Pancreas (tissue), 10 donors: Measurements from ENCODE around the gene CFAP57. TPM values are rescaled to one million over a fixed set of nuclear protein-coding genes. Genes with fewer than 3 reads are reported as not detected.

Experiments used
- ATAC-seq, 4 donors: fragments of 200-7000 bp; cut with Tn5 transposase; one replicate each; pipeline versions ENCODE4 v1.8.0 to v1.9.1; 2020; ENCODE audit warnings: mild to moderate bottlenecking in 4 of 4, moderate library complexity in 4 of 4
- DNase-seq, 6 donors: peaks; one replicate each; pipeline ENCODE4 v3.0.0-alpha.2; 2020
- FAIRE-seq: peaks from 2 replicates; lab custom pipeline; 2012; peaks lifted over from hg19 to GRCh38; lab: Jason Lieb, UNC
- H3K27ac ChIP-seq, 4 donors: fragments of 200-600 bp; sonication (generic); 1 replicate in 3 of 4; 2 replicates in 1 of 4; pipeline versions ENCODE4 v1.5.0 to v1.8.0; 2020
- H3K27me3 ChIP-seq, 4 donors: fragments of 200-600 bp; one replicate each; pipeline ENCODE4 v1.8.0; 2021
- H3K36me3 ChIP-seq, 3 donors: fragments of 200-600 bp; sonication (generic) in 1 of 3; one replicate each; pipeline versions ENCODE4 v1.5.0 to v1.8.0; 2020 to 2021
- H3K4me1 ChIP-seq, 3 donors: fragments of 200-600 bp; one replicate each; pipeline ENCODE4 v1.8.0; 2021
- H3K4me3 ChIP-seq, 4 donors: fragments of 200-600 bp; sonication (generic) in 2 of 4; one replicate each; pipeline versions ENCODE4 v1.5.0 to v1.8.0; 2020 to 2021
- H3K9me3 ChIP-seq, 4 donors: fragments of 200-600 bp; one replicate each; pipeline ENCODE4 v1.8.0; 2021
- CTCF ChIP-seq, 4 donors: fragments of 200-600 bp; sonication (generic) in 3 of 4; IDR thresholded peaks; one replicate each; pipeline versions ENCODE4 v1.5.0 to v1.8.0; 2021; ENCODE audit warnings: antibody characterized with exemption in 4 of 4
- WGBS, 2 donors: extraction: QIAGEN DNeasy Blood & Tissue Kit; methylation state at CpG; one replicate each; pipeline ENCODE4 v1.1.7; 2013; 5-methylcytosine and 5-hydroxymethylcytosine counted together
- intact Hi-C, 3 donors: fragments of 100-400 bp; cut with DNase I; formaldehyde crosslinking; loops; one replicate each; pipeline versions ENCODE4 v1.11.1 to v1.14.2; 2022
- polyA plus RNA-seq, 2 donors: library from polyadenylated mRNA; stranded (reverse); fragments of 200-250 nt; gene quantifications; one replicate each; pipeline ENCODE4 v1.2.3, GENCODE V29; 2013
- total RNA-seq, 6 donors: library from RNA; stranded (reverse); fragmentation: NEBNext Ultra II Directional in 4 of 6; extraction: Animal tissue kit (Norgen Biotek cat#: 25700) in 4 of 6; gene quantifications; one replicate each; pipeline versions ENCODE4 v1.2.1 to v1.2.4, GENCODE V29; 2021 to 2023
- donor health status: healthy with polysubstance abuse.
- donor health status: DM: no; HTN: no; CAD: no; lungs with moderate emphysema.
- donor health status: DM: no; HTN: no; CAD: no.
- donor health status: control.
- donor health status: control.
- donor health status: Bipolar disorder and iron deficiency.
- donor health status: DM: yes; HTN: yes; CAD: no.
- donor health status: DM: no; HTN: no; CAD: no.
- donor health status: DM: no; HTN: no; CAD: no.
- donor health status: DM: yes; HTN: yes; CAD: no.

Gene CFAP57
- under 1 TPM; 0.14 to 0.47 (median 0.21) TPM for total RNA-seq
- under 1 TPM; 0.14 to 0.61 TPM for polyA plus RNA-seq

GRCh38 chr1:43171876-43172526 lies at the start of gene CFAP57, which contains the start of gene EBNA1BP2:
Gene CFAP57 (plus strand): TSS chr1:43172330. CDS start chr1:43172754, 424 bp downstream.
Gene EBNA1BP2 (minus strand): TSS chr1:43172290. CDS start chr1:43172118, 172 bp downstream.
- H3K9me3 ChIP-seq: no peaks in the 10 kb centered on the region
- H3K27me3 ChIP-seq: no peaks in the 10 kb centered on the region
- FAIRE-seq (no peak), ATAC-seq (peak; percentile 93 to 98 (median 96)), DNase-seq (peak; percentile 81 to 94 (median 90))
- peak within 1 kb of the TSS in 1 of 4 donors; percentile 19 for H3K27ac ChIP-seq
- H3K4me3 ChIP-seq: peak within 1 kb of the TSS; percentile 50 to 96 (median 90)
- peaks cover 0 to 18% (median 9%) of the 10 kb centered on the region in 3 donors for H3K36me3 ChIP-seq
- intact Hi-C loops: no loop called here
- TF ChIP-seq CTCF (IDR thresholded peaks at IDR 0.05): no peak
- H3K4me1 ChIP-seq: peaks cover 0 to 8% (median 0%) of the 10 kb centered on the region in 3 donors
- WGBS, 2 donors: 0 to 1% methylated on average over 45 of the region's 45 CpGs

DNA sequence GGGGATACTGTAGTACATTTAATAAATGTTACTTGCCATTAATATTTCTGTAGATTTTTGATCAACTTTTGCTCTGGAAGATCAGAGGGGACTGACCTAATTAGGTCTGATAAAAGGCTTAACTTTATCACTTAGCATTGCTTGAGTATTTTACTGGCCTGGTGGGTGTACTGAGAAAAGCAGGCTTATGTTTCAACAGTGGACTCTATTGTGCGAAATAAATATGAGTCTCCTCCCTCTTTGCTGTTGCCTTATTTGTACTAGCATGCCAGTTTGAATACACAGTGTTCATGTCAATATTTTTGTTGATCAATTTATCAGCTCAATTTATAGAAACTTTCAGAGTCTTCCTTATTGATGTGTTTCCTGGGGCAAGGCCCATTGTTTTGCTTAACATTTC lies 49.1 kb upstream of the CFAP57 start:
- Histone ChIP-seq H3K4me1 (no peaks in the 10 kb centered on the region), H3K27ac (no peak overlapping the region), H3K27me3 (peaks cover 0 to 4% (median 0%) of the 10 kb centered on the region in 4 donors), H3K9me3 (no peaks in the 10 kb centered on the region), H3K36me3 (no peaks in the 10 kb centered on the region), H3K4me3 (no peak overlapping the region)
- intact Hi-C loops: no loop called here
- FAIRE-seq: no peak
- WGBS, 2 donors: 81 to 98% methylated on average over 1 of the region's 1 CpG
- no peak for TF ChIP-seq CTCF (IDR thresholded peaks at IDR 0.05)
- ATAC-seq: no peak
- DNase-seq: no peak

- Histone ChIP-seq H3K4me1 (no peaks in the 10 kb centered on the region), H3K36me3 (no peaks in the 10 kb centered on the region), H3K4me3 (no peak overlapping the region), H3K9me3 (no peaks in the 10 kb centered on the region), H3K27me3 (no peaks in the 10 kb centered on the region), H3K27ac (no peak overlapping the region)
- no peak for ATAC-seq
- no peak for FAIRE-seq
- no peak for DNase-seq
- intact Hi-C loops: no loop called here
- WGBS, 2 donors: 67 to 81% methylated on average over 3 of the region's 3 CpGs
- no peak for TF ChIP-seq CTCF (IDR thresholded peaks at IDR 0.05)
These were observed 43.3 kb upstream of the CFAP57 start for GRCh38 chr1:43128816-43129215.

DNA sequence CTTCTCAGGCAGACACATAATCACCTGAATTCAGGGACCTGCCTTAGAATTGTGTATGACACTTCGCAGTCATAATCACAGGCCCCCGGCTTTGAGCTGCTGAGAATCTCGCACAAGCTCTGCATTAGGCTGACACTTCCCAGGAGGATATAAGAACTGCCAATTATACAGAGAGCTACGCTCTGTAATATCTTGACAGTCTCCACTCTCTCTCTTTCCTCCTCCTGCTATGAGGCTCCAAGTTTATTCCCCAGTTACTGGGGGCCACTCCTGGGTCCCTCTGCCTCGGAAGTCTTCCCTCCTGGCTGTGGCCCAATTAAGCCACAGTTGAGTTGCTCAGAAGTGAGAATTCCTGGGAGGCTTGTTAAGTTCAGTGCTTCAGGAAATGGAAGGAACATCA lies 42.7 kb upstream of the CFAP57 start:
- ATAC-seq: no peak
- Histone ChIP-seq H3K36me3 (no peaks in the 10 kb centered on the region), H3K27ac (no peak overlapping the region), H3K4me3 (no peak overlapping the region), H3K4me1 (no peaks in the 10 kb centered on the region), H3K9me3 (no peaks in the 10 kb centered on the region), H3K27me3 (no peaks in the 10 kb centered on the region)
- no peak for FAIRE-seq
- intact Hi-C loops: no loop called here
- WGBS, 2 donors: 73 to 76% methylated on average over 5 of the region's 5 CpGs
- no peak for TF ChIP-seq CTCF (IDR thresholded peaks at IDR 0.05)
- no peak for DNase-seq

GRCh38 chr1:43134068-43134467 lies 38.1 kb upstream of the CFAP57 start:
- Histone ChIP-seq H3K27me3 (no peaks in the 10 kb centered on the region), H3K4me3 (no peak overlapping the region), H3K9me3 (no peaks in the 10 kb centered on the region), H3K27ac (no peak overlapping the region), H3K4me1 (no peaks in the 10 kb centered on the region), H3K36me3 (no peaks in the 10 kb centered on the region)
- intact Hi-C loops: no loop called here
- no peak for FAIRE-seq
- DNase-seq: no peak
- no peak for TF ChIP-seq CTCF (IDR thresholded peaks at IDR 0.05)
- WGBS, 2 donors: 8 to 17% methylated on average over 1 of the region's 1 CpG
- ATAC-seq: no peak
